Esophagus muscularis mucosa (tissue), 4 donors: ENCODE measurements around the gene MOCS1.

Experiments used
- CTCF ChIP-seq, 3 experiments: fragments of 200-600 bp in 2 of 3; fragments of 450-650 bp in 1 of 3; sonication (generic) in 2 of 3; IDR thresholded peaks; one replicate each; pipeline ENCODE4 v1.5.1; 2017 to 2019; ENCODE audit warnings: antibody characterized with exemption in 3 of 3, mild to moderate bottlenecking in 2 of 3, moderate library complexity in 1 of 3
- EP300 ChIP-seq: sonication (generic); formaldehyde crosslinking; IDR thresholded peaks from one replicate; pipeline ENCODE4 v1.6.1; 2017; ENCODE audit warnings: antibody characterized with exemption
- POLR2A ChIP-seq: fragments of 450-650 bp; IDR thresholded peaks from one replicate; pipeline ENCODE4 v1.6.1; 2017; ENCODE audit warnings: antibody characterized with exemption, moderate library complexity, mild to moderate bottlenecking, low read depth
- POLR2AphosphoS5 ChIP-seq, 2 donors: sonication (generic); formaldehyde crosslinking; IDR thresholded peaks; one replicate each; pipeline ENCODE4 v1.6.1; 2017; ENCODE audit warnings: antibody characterized with exemption in 2 of 2

- TF ChIP-seq CTCF (IDR thresholded peaks at IDR 0.05) = no peak
- TF ChIP-seq POLR2A = no peak
- TF ChIP-seq POLR2AphosphoS5 (IDR thresholded peaks at IDR 0.05) = no peak
- no peak for TF ChIP-seq EP300
Observed at GRCh38 chr6:39893286-39893685, 41.0 kb downstream of the MOCS1 start.
